Subcutaneous abdominal adipose tissue (tissue), 5 donors: ENCODE measurements around the gene POLR2B.

Experiments used
- H3K27ac ChIP-seq: one replicate; pipeline ENCODE4 v1.7.0; 2013; ENCODE audit warnings: low read depth, mild to moderate bottlenecking, inconsistent platforms, low read length, moderate library complexity
- H3K27me3 ChIP-seq, 5 donors: one replicate each; pipeline ENCODE4 v1.7.0; 2013; ENCODE audit warnings: low read length in 5 of 5, inconsistent platforms in 1 of 5; ENCODE audit not compliant: control insufficient read depth in 5 of 5, insufficient read depth in 4 of 5
- H3K36me3 ChIP-seq, 5 donors: one replicate each; pipeline ENCODE4 v1.7.0; 2013; ENCODE audit warnings: low read length in 5 of 5; ENCODE audit not compliant: control insufficient read depth in 5 of 5, insufficient read depth in 5 of 5
- H3K4me1 ChIP-seq, 5 donors: one replicate each; pipeline ENCODE4 v1.7.0; 2013; ENCODE audit warnings: low read length in 5 of 5, mild to moderate bottlenecking in 3 of 5, moderate library complexity in 1 of 5; ENCODE audit not compliant: control insufficient read depth in 5 of 5, insufficient read depth in 5 of 5
- H3K4me3 ChIP-seq, 5 donors: one replicate each; pipeline ENCODE4 v1.7.0; 2013; ENCODE audit warnings: low read length in 5 of 5, low read depth in 1 of 5
- H3K9ac ChIP-seq, 5 donors: one replicate each; pipeline ENCODE4 v1.7.0; 2013; ENCODE audit warnings: low read length in 5 of 5, mild to moderate bottlenecking in 4 of 5, moderate library complexity in 3 of 5
- H3K9me3 ChIP-seq, 5 donors: one replicate each; pipeline ENCODE4 v1.7.0; 2013; ENCODE audit warnings: low read length in 5 of 5; ENCODE audit not compliant: control insufficient read depth in 5 of 5
- donor health status: healthy.
- donor health status: healthy.
- donor health status: healthy.
- donor health status: healthy.
- donor health status: healthy.

POLR2B gene

DNA sequence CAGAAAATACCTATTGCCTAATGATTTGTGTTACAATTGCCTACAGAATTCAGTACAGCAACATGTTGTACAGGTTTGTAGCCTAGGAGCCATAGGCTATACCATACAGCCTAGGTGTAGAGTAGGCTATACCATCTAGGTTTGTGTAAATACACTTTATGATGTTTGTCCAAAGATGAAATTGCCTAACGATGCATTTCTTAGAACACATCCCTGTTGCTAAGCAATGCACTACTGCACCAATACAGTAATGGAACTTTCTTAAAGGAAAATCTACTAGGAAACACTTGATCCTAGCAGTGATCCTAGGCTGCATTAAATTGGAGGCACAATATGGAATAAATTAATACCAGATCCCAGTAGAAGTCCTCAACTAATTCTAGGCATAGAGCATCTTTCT is 19.6 kb upstream of the POLR2B start:
- H3K9ac ChIP-seq, result no peak overlapping the region
- peaks cover 8 to 16% (median 14%) of the 10 kb centered on the region in 5 donors for H3K4me1 ChIP-seq
- no peaks in the 10 kb centered on the region for H3K27me3 ChIP-seq
- H3K36me3 ChIP-seq, result peaks cover 0 to 20% (median 13%) of the 10 kb centered on the region in 5 donors
- peak overlapping the region; percentile 39 for H3K27ac ChIP-seq
- no peaks in the 10 kb centered on the region for H3K9me3 ChIP-seq
- H3K4me3 ChIP-seq, result no peak overlapping the region

DNA sequence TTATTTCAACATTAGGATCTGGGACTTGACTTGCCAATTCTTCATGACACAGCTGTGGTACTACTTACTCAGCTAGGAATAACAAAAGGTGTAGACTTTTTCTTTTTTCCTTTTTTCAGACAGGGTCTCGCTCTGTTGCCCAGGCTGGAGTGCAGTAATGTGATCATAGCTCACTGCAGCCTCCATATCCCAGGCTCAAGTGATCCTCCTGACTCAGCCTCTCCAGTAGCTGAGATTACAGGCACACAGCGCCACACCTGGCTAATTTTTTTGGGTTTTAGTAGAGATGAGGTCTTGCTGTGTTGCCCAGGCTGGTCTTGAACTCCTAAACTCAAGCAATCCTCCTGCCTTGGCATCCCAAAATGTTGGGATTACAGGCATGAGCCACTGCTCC is 17.6 kb upstream of the POLR2B start:
- Histone ChIP-seq H3K4me3 (no peak overlapping the region), H3K36me3 (peaks cover 5 to 36% (median 25%) of the 10 kb centered on the region in 5 donors)

DNA sequence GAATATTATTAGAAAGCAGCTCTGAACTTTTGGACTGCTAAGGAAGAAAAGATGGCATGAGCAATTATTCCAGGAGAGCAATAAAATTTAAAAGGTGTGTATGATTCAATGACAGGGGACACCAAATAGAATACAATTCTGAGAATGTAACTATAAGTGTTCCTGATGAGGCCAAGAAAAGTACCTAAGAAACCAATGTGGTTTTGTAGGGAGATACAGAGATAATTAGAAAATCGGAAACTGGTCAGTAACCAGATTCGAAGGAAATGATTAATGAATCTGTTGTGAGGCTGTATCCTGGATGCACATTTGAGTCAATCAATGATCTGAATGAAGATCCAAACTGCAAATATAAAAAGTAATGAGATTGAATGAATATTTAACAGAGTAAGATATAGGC is 7.3 kb upstream of the POLR2B start:
- Histone ChIP-seq H3K4me1 (peaks cover 5 to 16% (median 15%) of the 10 kb centered on the region in 5 donors), H3K4me3 (no peak overlapping the region), H3K9me3 (peaks cover 2 to 11% (median 5%) of the 10 kb centered on the region in 5 donors), H3K9ac (no peak overlapping the region), H3K27ac (no peak overlapping the region), H3K27me3 (no peaks in the 10 kb centered on the region), H3K36me3 (peaks cover 36 to 70% (median 44%) of the 10 kb centered on the region in 5 donors)

More for the DNA sequence above, 17.6 kb upstream of the POLR2B start:
- Histone ChIP-seq H3K27me3 (no peaks in the 10 kb centered on the region), H3K9me3 (no peaks in the 10 kb centered on the region), H3K27ac (no peak overlapping the region), H3K9ac (no peak overlapping the region), H3K4me1 (peaks cover 8 to 16% (median 14%) of the 10 kb centered on the region in 5 donors)

DNA sequence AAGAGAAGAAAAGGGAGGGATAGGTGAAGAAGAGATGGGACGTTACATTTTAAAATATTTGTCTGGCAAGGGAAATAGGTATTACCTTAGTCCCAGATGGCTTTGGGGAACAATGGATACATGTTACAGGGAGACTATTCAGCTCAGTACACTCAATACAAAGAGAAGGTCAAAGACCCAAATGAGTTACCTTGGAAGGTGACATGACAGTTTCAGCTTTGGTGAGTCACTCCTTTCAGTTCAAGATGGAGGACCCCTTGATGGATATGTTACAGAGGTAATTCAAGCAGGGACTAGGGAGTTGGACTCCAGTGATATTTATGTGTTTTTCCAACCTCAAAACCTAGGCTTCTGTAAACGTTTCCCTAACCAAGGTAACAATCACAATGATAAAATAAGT is 6.3 kb upstream of the POLR2B start:
- H3K4me3 ChIP-seq, result no peak overlapping the region
- no peak overlapping the region for H3K27ac ChIP-seq
- H3K4me1 ChIP-seq, result peaks cover 5 to 24% (median 22%) of the 10 kb centered on the region in 5 donors
- H3K36me3 ChIP-seq, result peaks cover 34 to 60% (median 37%) of the 10 kb centered on the region in 5 donors
- peaks cover 2 to 11% (median 5%) of the 10 kb centered on the region in 5 donors for H3K9me3 ChIP-seq
- H3K27me3 ChIP-seq, result no peaks in the 10 kb centered on the region
- no peak overlapping the region for H3K9ac ChIP-seq

DNA sequence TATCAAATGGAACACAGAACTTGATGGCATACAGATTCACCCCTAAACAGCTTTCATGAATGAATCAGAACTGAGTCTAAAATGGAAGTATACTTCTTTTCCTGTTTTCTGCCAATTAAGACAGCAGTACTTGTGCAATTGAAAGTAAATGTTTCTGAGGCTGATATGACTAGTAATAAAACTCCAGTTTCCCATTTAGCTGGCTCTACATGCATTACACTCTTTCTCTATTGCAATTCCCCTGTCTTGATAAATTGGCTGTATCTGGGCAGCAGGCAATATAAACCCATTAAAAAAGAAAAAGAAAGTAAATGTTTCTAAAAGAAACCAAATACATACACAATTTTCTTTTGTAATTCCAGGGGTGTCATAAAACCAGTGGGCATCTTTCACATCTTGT is 5.9 kb upstream of the POLR2B start:
- Histone ChIP-seq H3K9me3 (peaks cover 2 to 11% (median 5%) of the 10 kb centered on the region in 5 donors), H3K4me3 (no peak overlapping the region), H3K27me3 (no peaks in the 10 kb centered on the region), H3K27ac (no peak overlapping the region), H3K9ac (no peak overlapping the region), H3K36me3 (peaks cover 31 to 56% (median 33%) of the 10 kb centered on the region in 5 donors), H3K4me1 (peaks cover 7 to 24% (median 22%) of the 10 kb centered on the region in 5 donors)

DNA sequence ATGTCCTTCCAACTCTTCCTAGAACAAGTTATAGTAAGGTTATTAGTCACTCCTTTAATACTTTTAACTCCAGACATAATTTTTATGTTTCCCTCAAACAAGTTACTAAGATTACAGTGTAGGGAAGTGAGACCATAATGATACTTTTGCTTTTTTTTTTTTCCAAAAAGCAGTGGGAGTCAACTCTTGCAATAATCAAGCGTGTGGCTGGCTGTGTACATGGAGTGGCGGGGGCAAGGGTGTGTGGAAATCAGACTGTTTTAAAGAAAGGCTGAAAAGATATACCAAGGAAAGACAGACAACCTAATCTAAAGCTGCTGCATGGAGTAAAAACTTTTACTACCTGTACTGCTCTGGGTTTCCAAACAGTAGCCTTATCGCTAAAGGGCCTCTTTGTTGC is 5.4 kb upstream of the POLR2B start:
- Histone ChIP-seq H3K4me3 (no peak overlapping the region), H3K4me1 (peaks cover 7 to 24% (median 22%) of the 10 kb centered on the region in 5 donors), H3K9ac (no peak overlapping the region), H3K36me3 (peaks cover 28 to 51% (median 30%) of the 10 kb centered on the region in 5 donors), H3K27me3 (no peaks in the 10 kb centered on the region), H3K9me3 (peaks cover 2 to 11% (median 5%) of the 10 kb centered on the region in 5 donors), H3K27ac (no peak overlapping the region)

DNA sequence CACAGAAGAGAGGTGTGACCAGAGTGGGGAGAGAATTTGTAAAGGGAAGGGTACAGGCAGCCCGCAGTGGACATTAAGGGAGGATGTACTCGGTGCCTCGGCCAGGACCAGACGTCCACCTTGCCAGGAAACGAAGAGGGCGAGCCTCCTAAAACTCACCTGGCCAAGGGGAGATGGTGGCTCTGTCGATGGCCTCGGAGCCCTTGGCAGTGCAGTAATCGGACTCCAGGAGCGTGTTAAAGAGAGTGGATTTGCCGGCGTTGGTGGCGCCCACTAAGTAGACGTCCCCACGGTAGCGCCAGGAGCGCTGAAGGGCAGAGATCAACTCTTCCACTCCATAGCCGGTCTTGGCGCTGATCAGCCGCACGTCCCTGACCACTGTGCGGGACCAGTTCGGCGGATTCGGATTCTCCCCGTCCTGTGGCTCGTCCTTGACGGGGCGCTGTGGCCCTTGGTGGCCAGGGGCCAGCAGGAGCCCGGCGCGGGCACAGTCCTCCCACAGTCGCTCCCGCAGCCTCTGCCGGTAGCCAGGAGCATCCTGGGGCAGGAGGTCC is 2.3 kb upstream of the POLR2B start:
- H3K9me3 ChIP-seq, result peaks cover 2 to 11% (median 5%) of the 10 kb centered on the region in 5 donors
- H3K27me3 ChIP-seq, result no peaks in the 10 kb centered on the region
- H3K4me3 ChIP-seq, result peak overlapping the region; percentile 87 to 90 (median 88)
- H3K36me3 ChIP-seq, result peaks cover 17 to 27% (median 22%) of the 10 kb centered on the region in 5 donors
- H3K9ac ChIP-seq, result peak overlapping the region in 4 of 5 donors; percentile 67 to 96 (median 93)
- H3K4me1 ChIP-seq, result peaks cover 9 to 46% (median 43%) of the 10 kb centered on the region in 5 donors
- no peak overlapping the region for H3K27ac ChIP-seq

DNA sequence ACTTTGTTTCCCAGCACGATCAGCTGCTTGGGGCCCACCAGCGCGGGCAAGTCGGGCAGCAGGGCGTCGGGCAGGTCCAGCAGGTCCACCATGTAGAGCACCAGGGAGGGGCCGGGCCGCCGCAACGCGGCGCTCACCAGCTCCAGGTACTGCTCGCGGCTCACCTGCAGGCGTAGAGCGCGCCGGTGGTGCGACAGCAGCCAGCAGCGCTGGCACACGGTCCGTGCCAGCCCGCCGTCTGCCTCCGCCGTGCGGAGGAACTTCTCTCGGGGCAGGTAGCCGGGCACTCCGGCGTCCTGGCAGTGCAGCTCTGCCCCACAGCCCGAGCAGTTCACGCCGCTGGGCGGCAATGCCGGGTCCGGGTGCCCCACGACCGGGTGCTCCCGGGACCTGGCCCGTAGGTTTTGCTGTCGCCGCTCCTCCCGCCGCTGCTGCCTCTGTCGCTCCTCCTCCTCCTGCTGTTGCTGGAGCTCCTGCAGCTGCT is 1.8 kb upstream of the POLR2B start:
- H3K4me3 ChIP-seq, result peak overlapping the region; percentile 87 to 91 (median 90)
- no peaks in the 10 kb centered on the region for H3K27me3 ChIP-seq
- H3K4me1 ChIP-seq, result peaks cover 9 to 51% (median 45%) of the 10 kb centered on the region in 5 donors
- H3K9me3 ChIP-seq, result peaks cover 2 to 11% (median 5%) of the 10 kb centered on the region in 5 donors
- peak overlapping the region; percentile 92 for H3K27ac ChIP-seq
- H3K36me3 ChIP-seq, result peaks cover 17 to 21% (median 19%) of the 10 kb centered on the region in 5 donors
- peak overlapping the region; percentile 8 to 96 (median 90) for H3K9ac ChIP-seq

DNA sequence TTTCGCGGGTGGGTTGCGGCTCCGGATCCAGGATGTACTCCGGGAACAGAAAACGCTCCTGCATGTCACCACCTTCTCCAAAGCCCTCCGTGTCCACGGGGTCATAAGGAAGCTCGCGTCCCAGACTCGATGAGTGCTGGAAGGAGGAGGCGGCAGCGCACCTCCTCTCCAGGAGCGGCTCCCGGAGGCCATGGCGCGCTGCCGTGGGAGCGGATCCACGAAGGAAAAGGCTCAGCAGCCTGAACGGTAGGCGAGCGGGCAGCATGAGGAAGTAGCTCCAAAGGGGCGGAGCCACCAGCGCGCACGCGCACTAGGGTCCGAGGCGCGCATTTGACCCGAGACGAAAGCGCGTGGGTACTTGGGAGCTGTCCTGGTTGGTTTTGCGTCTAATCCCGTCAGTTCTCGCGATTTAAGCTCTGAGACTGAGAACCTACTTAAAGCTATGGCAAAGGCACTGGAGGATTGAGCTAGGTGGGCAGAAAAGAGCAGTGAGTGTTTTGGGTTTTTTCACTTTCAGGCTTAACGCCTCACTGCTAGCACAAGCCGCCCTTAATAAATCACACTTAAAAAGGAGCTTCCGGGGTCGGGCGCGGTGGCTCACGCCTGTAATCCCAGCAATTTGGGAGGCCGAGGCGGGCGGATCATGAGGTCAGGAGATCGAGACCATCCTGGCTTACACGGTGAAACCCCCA is 1.2 kb upstream of the POLR2B start, which contains the start of gene NOA1:
NOA1 (minus strand) TSS at position 286 of the 692 bp plus-strand sequence; CDS start at position 265, 21 bp downstream.
- H3K9ac ChIP-seq, result peak within 1 kb of the TSS; percentile 48 to 97 (median 96)
- H3K4me3 ChIP-seq, result peak within 1 kb of the TSS; percentile 88 to 100 (median 90)
- no peaks in the 10 kb centered on the region for H3K27me3 ChIP-seq
- peaks cover 9 to 54% (median 48%) of the 10 kb centered on the region in 5 donors for H3K4me1 ChIP-seq
- peaks cover 12 to 15% (median 14%) of the 10 kb centered on the region in 5 donors for H3K36me3 ChIP-seq
- H3K9me3 ChIP-seq, result peaks cover 2 to 11% (median 4%) of the 10 kb centered on the region in 5 donors
- H3K27ac ChIP-seq, result peak within 1 kb of the TSS; percentile 92
